ENCODE results near the gene KCNA2.

Gene KCNA2

GRCh38 chr1:110603058-110603457 lies 3.1 kb downstream of the KCNA2 start:
- H3K27me3 ChIP-seq (ENCODE audit: control insufficient read depth in 2 of 2, insufficient read depth in 2 of 2, low read length in 2 of 2) = peaks cover 31 to 32% of the 10 kb centered on the region in 2 donors

GRCh38 chr1:110602466-110602865 lies 3.7 kb downstream of the KCNA2 start:
- H3K4me1 ChIP-seq (ENCODE audit: control insufficient read depth in 2 of 2, insufficient read depth in 2 of 2, low read length in 2 of 2) = peaks cover 3 to 6% of the 10 kb centered on the region in 2 donors
- H3K9ac ChIP-seq (ENCODE audit: low read depth in 1 of 2, low read length in 2 of 2) = no peak overlapping the region
- no peak overlapping the region for H3K27ac ChIP-seq (ENCODE audit: low read depth in 2 of 2, low read length in 2 of 2)
- no peak overlapping the region for H3K4me3 ChIP-seq (ENCODE audit: low read length in 2 of 2)
- H3K27me3 ChIP-seq (ENCODE audit: control insufficient read depth in 2 of 2, insufficient read depth in 2 of 2, low read length in 2 of 2) = peaks cover 26% of the 10 kb centered on the region in 2 donors
- no peaks in the 10 kb centered on the region for H3K36me3 ChIP-seq (ENCODE audit: control insufficient read depth in 2 of 2, insufficient read depth in 2 of 2, low read length in 2 of 2)
- no peaks in the 10 kb centered on the region for H3K9me3 ChIP-seq (ENCODE audit: control insufficient read depth in 2 of 2, low read length in 2 of 2)

More at GRCh38 chr1:110603058-110603457, 3.1 kb downstream of the KCNA2 start:
- no peaks in the 10 kb centered on the region for H3K9me3 ChIP-seq (ENCODE audit: control insufficient read depth in 2 of 2, low read length in 2 of 2)
- no peak overlapping the region for H3K4me3 ChIP-seq (ENCODE audit: low read length in 2 of 2)
- no peak overlapping the region for H3K27ac ChIP-seq (ENCODE audit: low read depth in 2 of 2, low read length in 2 of 2)
- no peaks in the 10 kb centered on the region for H3K36me3 ChIP-seq (ENCODE audit: control insufficient read depth in 2 of 2, insufficient read depth in 2 of 2, low read length in 2 of 2)
- peaks cover 3 to 10% of the 10 kb centered on the region in 2 donors for H3K4me1 ChIP-seq (ENCODE audit: control insufficient read depth in 2 of 2, insufficient read depth in 2 of 2, low read length in 2 of 2)
- no peak overlapping the region for H3K9ac ChIP-seq (ENCODE audit: low read depth in 1 of 2, low read length in 2 of 2)

GRCh38 chr1:110601332-110601731 lies 4.8 kb downstream of the KCNA2 start:
- Histone ChIP-seq H3K9ac (ENCODE audit: low read depth in 1 of 2, low read length in 2 of 2) (no peak overlapping the region), H3K36me3 (ENCODE audit: control insufficient read depth in 2 of 2, insufficient read depth in 2 of 2, low read length in 2 of 2) (no peaks in the 10 kb centered on the region), H3K4me3 (ENCODE audit: low read length in 2 of 2) (no peak overlapping the region), H3K27me3 (ENCODE audit: control insufficient read depth in 2 of 2, insufficient read depth in 2 of 2, low read length in 2 of 2) (peaks cover 19 to 20% of the 10 kb centered on the region in 2 donors), H3K9me3 (ENCODE audit: control insufficient read depth in 2 of 2, low read length in 2 of 2) (no peaks in the 10 kb centered on the region), H3K4me1 (ENCODE audit: control insufficient read depth in 2 of 2, insufficient read depth in 2 of 2, low read length in 2 of 2) (peaks cover 0 to 3% of the 10 kb centered on the region in 2 donors), H3K27ac (ENCODE audit: low read depth in 2 of 2, low read length in 2 of 2) (no peak overlapping the region)

GRCh38 chr1:110600716-110601115 lies 5.4 kb downstream of the KCNA2 start:
- Histone ChIP-seq H3K4me3 (ENCODE audit: low read length in 2 of 2) (no peak overlapping the region), H3K27me3 (ENCODE audit: control insufficient read depth in 2 of 2, insufficient read depth in 2 of 2, low read length in 2 of 2) (peaks cover 13 to 14% of the 10 kb centered on the region in 2 donors), H3K36me3 (ENCODE audit: control insufficient read depth in 2 of 2, insufficient read depth in 2 of 2, low read length in 2 of 2) (no peaks in the 10 kb centered on the region), H3K27ac (ENCODE audit: low read depth in 2 of 2, low read length in 2 of 2) (no peak overlapping the region), H3K4me1 (ENCODE audit: control insufficient read depth in 2 of 2, insufficient read depth in 2 of 2, low read length in 2 of 2) (no peaks in the 10 kb centered on the region), H3K9me3 (ENCODE audit: control insufficient read depth in 2 of 2, low read length in 2 of 2) (no peaks in the 10 kb centered on the region), H3K9ac (ENCODE audit: low read depth in 1 of 2, low read length in 2 of 2) (no peak overlapping the region)

GRCh38 chr1:110597966-110598365 lies 8.2 kb downstream of the KCNA2 start:
- H3K27ac ChIP-seq (ENCODE audit: low read depth in 2 of 2, low read length in 2 of 2) = no peak overlapping the region
- peaks cover 0 to 5% of the 10 kb centered on the region in 2 donors for H3K27me3 ChIP-seq (ENCODE audit: control insufficient read depth in 2 of 2, insufficient read depth in 2 of 2, low read length in 2 of 2)
- H3K36me3 ChIP-seq (ENCODE audit: control insufficient read depth in 2 of 2, insufficient read depth in 2 of 2, low read length in 2 of 2) = no peaks in the 10 kb centered on the region
- H3K9me3 ChIP-seq (ENCODE audit: control insufficient read depth in 2 of 2, low read length in 2 of 2) = no peaks in the 10 kb centered on the region
- H3K4me3 ChIP-seq (ENCODE audit: low read length in 2 of 2) = no peak overlapping the region
- no peaks in the 10 kb centered on the region for H3K4me1 ChIP-seq (ENCODE audit: control insufficient read depth in 2 of 2, insufficient read depth in 2 of 2, low read length in 2 of 2)
- no peak overlapping the region for H3K9ac ChIP-seq (ENCODE audit: low read depth in 1 of 2, low read length in 2 of 2)

- no peaks in the 10 kb centered on the region for H3K4me1 ChIP-seq (ENCODE audit: control insufficient read depth in 2 of 2, insufficient read depth in 2 of 2, low read length in 2 of 2)
Measured at GRCh38 chr1:110596312-110596711, 9.8 kb downstream of the KCNA2 start.

GRCh38 chr1:110595353-110595710 lies 10.8 kb downstream of the KCNA2 start:
- no peaks in the 10 kb centered on the region for H3K9me3 ChIP-seq (ENCODE audit: control insufficient read depth in 2 of 2, low read length in 2 of 2)
- H3K9ac ChIP-seq (ENCODE audit: low read depth in 1 of 2, low read length in 2 of 2) = no peak overlapping the region
- no peak overlapping the region for H3K4me3 ChIP-seq (ENCODE audit: low read length in 2 of 2)
- H3K27ac ChIP-seq (ENCODE audit: low read depth in 2 of 2, low read length in 2 of 2) = no peak overlapping the region
- no peaks in the 10 kb centered on the region for H3K36me3 ChIP-seq (ENCODE audit: control insufficient read depth in 2 of 2, insufficient read depth in 2 of 2, low read length in 2 of 2)
- H3K27me3 ChIP-seq (ENCODE audit: control insufficient read depth in 2 of 2, insufficient read depth in 2 of 2, low read length in 2 of 2) = no peaks in the 10 kb centered on the region
- H3K4me1 ChIP-seq (ENCODE audit: control insufficient read depth in 2 of 2, insufficient read depth in 2 of 2, low read length in 2 of 2) = no peaks in the 10 kb centered on the region

More at GRCh38 chr1:110596312-110596711, 9.8 kb downstream of the KCNA2 start:
- Histone ChIP-seq H3K27ac (ENCODE audit: low read depth in 2 of 2, low read length in 2 of 2) (no peak overlapping the region), H3K27me3 (ENCODE audit: control insufficient read depth in 2 of 2, insufficient read depth in 2 of 2, low read length in 2 of 2) (peaks cover 0 to 2% of the 10 kb centered on the region in 2 donors), H3K4me3 (ENCODE audit: low read length in 2 of 2) (no peak overlapping the region), H3K9me3 (ENCODE audit: control insufficient read depth in 2 of 2, low read length in 2 of 2) (no peaks in the 10 kb centered on the region), H3K36me3 (ENCODE audit: control insufficient read depth in 2 of 2, insufficient read depth in 2 of 2, low read length in 2 of 2) (no peaks in the 10 kb centered on the region), H3K9ac (ENCODE audit: low read depth in 1 of 2, low read length in 2 of 2) (no peak overlapping the region)

- Histone ChIP-seq H3K9me3 (ENCODE audit: control insufficient read depth in 2 of 2, low read length in 2 of 2) (no peaks in the 10 kb centered on the region), H3K4me3 (ENCODE audit: low read length in 2 of 2) (no peak overlapping the region), H3K27me3 (ENCODE audit: control insufficient read depth in 2 of 2, insufficient read depth in 2 of 2, low read length in 2 of 2) (no peaks in the 10 kb centered on the region), H3K36me3 (ENCODE audit: control insufficient read depth in 2 of 2, insufficient read depth in 2 of 2, low read length in 2 of 2) (no peaks in the 10 kb centered on the region), H3K9ac (ENCODE audit: low read depth in 1 of 2, low read length in 2 of 2) (no peak overlapping the region), H3K4me1 (ENCODE audit: control insufficient read depth in 2 of 2, insufficient read depth in 2 of 2, low read length in 2 of 2) (no peaks in the 10 kb centered on the region), H3K27ac (ENCODE audit: low read depth in 2 of 2, low read length in 2 of 2) (no peak overlapping the region)
Measured at GRCh38 chr1:110594456-110595352, 11.5 kb downstream of the KCNA2 start.

- Histone ChIP-seq H3K9ac (ENCODE audit: low read depth in 1 of 2, low read length in 2 of 2) (no peak overlapping the region), H3K9me3 (ENCODE audit: control insufficient read depth in 2 of 2, low read length in 2 of 2) (no peaks in the 10 kb centered on the region), H3K27ac (ENCODE audit: low read depth in 2 of 2, low read length in 2 of 2) (no peak overlapping the region), H3K4me3 (ENCODE audit: low read length in 2 of 2) (no peak overlapping the region), H3K36me3 (ENCODE audit: control insufficient read depth in 2 of 2, insufficient read depth in 2 of 2, low read length in 2 of 2) (no peaks in the 10 kb centered on the region), H3K4me1 (ENCODE audit: control insufficient read depth in 2 of 2, insufficient read depth in 2 of 2, low read length in 2 of 2) (no peaks in the 10 kb centered on the region), H3K27me3 (ENCODE audit: control insufficient read depth in 2 of 2, insufficient read depth in 2 of 2, low read length in 2 of 2) (no peaks in the 10 kb centered on the region)
Measured at GRCh38 chr1:110593902-110594301, 12.3 kb downstream of the KCNA2 start.

GRCh38 chr1:110591956-110592355 lies 14.2 kb downstream of the KCNA2 start:
- H3K9ac ChIP-seq (ENCODE audit: low read depth in 1 of 2, low read length in 2 of 2) = no peak overlapping the region
- no peak overlapping the region for H3K4me3 ChIP-seq (ENCODE audit: low read length in 2 of 2)
- H3K9me3 ChIP-seq (ENCODE audit: control insufficient read depth in 2 of 2, low read length in 2 of 2) = no peaks in the 10 kb centered on the region
- H3K36me3 ChIP-seq (ENCODE audit: control insufficient read depth in 2 of 2, insufficient read depth in 2 of 2, low read length in 2 of 2) = no peaks in the 10 kb centered on the region
- H3K27ac ChIP-seq (ENCODE audit: low read depth in 2 of 2, low read length in 2 of 2) = no peak overlapping the region
- H3K27me3 ChIP-seq (ENCODE audit: control insufficient read depth in 2 of 2, insufficient read depth in 2 of 2, low read length in 2 of 2) = peaks cover 0 to 3% of the 10 kb centered on the region in 2 donors
- no peaks in the 10 kb centered on the region for H3K4me1 ChIP-seq (ENCODE audit: control insufficient read depth in 2 of 2, insufficient read depth in 2 of 2, low read length in 2 of 2)
